Uterus (tissue), 4 donors: ENCODE measurements around the gene QRSL1. TPM values are rescaled to one million over a fixed set of nuclear protein-coding genes. Genes with fewer than 3 reads are reported as not detected.

ENCODE experiments used
- DNase-seq, 2 donors: peaks; one replicate each; pipeline ENCODE4 v3.0.0-alpha.2; 2019 to 2020
- H3K27ac ChIP-seq, 2 donors: fragments of 200-600 bp; sonication (generic); 1 replicate in 1 of 2; 2 replicates in 1 of 2; pipeline ENCODE4 v1.5.1; 2016 to 2018
- H3K27me3 ChIP-seq, 2 donors: fragments of 200-600 bp; sonication (generic); one replicate each; pipeline ENCODE4 v1.5.1; 2018 to 2019; ENCODE audit warnings: control low read depth in 1 of 2
- H3K36me3 ChIP-seq, 2 donors: fragments of 200-600 bp; sonication (generic); one replicate each; pipeline ENCODE4 v1.5.1; 2019; ENCODE audit warnings: control low read depth in 1 of 2
- H3K4me1 ChIP-seq, 2 donors: fragments of 200-600 bp; sonication (generic); one replicate each; pipeline ENCODE4 v1.5.1; 2018 to 2019; ENCODE audit warnings: control low read depth in 1 of 2
- H3K4me3 ChIP-seq, 2 donors: fragments of 200-600 bp; sonication (generic); 1 replicate in 1 of 2; 2 replicates in 1 of 2; pipeline ENCODE4 v1.5.1; 2018 to 2019; ENCODE audit warnings: mild to moderate bottlenecking in 1 of 2
- H3K9me3 ChIP-seq, 2 donors: fragments of 200-600 bp; sonication (generic); one replicate each; pipeline ENCODE4 v1.5.1; 2019; ENCODE audit warnings: control low read depth in 1 of 2
- CTCF ChIP-seq, 4 experiments: fragments of 200-600 bp in 2 of 4; fragments of 450-650 bp in 2 of 4; sonication (generic) in 2 of 4; IDR thresholded peaks; one replicate each; pipeline ENCODE4 v1.5.1; 2016 to 2019; ENCODE audit warnings: antibody characterized with exemption in 4 of 4, mild to moderate bottlenecking in 2 of 4, moderate library complexity in 1 of 4
- POLR2A ChIP-seq, 2 donors: fragments of 450-650 bp; IDR thresholded peaks; one replicate each; pipeline ENCODE4 v1.6.1; 2016; ENCODE audit warnings: antibody characterized with exemption in 2 of 2, mild to moderate bottlenecking in 1 of 2, moderate library complexity in 1 of 2
- intact Hi-C: fragments of 100-400 bp; cut with DNase I; formaldehyde crosslinking; loops from one replicate; pipeline ENCODE4 v1.15.1; 2023; ENCODE audit warnings: low total_unique reads
- total RNA-seq, 4 donors: library from RNA; depleted of rRNA in 3 of 4; stranded (reverse); fragments of >200 nt in 3 of 4; gene quantifications; one replicate each; pipeline versions ENCODE4 v1.1.0 to v1.2.4, GENCODE V29; 2014 to 2023
- donor health status: DM: yes; HTN: yes; CAD: no.

The QRSL1 gene
- total RNA-seq, 4 donors from 2014 or later, result 10.9 to 22.0 (median 13.3) TPM

DNA sequence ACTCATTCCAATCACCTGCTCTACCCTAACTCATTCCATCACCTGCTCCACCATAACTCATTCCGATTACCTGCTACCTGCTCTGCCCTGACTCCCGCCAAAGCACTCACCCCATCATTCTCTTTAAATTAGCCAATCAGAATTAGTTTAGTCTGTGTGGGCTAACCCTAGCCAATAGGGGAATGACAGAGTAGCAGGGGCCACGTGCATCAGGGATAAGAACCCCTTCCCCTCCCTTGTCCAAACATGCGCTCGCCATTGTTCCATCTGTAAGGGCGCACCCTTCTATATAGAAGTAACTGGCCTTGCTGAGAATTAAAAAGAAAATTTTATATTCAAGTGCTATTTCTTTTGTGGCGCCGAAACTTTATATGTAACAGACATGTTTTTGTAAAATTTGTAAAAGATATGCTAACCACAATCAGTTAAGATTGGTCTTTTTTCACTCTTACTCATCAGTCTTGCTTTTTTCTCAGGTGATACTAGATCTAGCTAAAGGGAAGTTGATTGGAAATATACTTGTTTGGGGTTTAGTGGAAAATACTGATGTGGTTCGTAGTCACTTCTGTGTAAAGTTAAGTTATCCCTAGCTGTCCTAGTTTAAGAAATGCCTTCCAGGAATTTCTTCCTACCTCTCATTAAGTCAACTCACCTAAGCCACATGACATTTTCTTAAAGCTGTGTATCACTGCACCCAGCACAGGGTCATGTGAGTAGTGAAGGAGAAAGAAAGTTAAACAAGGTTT is 16.5 kb upstream of the QRSL1 start:
- Histone ChIP-seq H3K27me3 (no peaks in the 10 kb centered on the region), H3K4me1 (no peaks in the 10 kb centered on the region), H3K36me3 (no peaks in the 10 kb centered on the region), H3K27ac (no peak overlapping the region), H3K4me3 (no peak overlapping the region), H3K9me3 (no peaks in the 10 kb centered on the region)
- intact Hi-C loops, result no loop called here
- TF ChIP-seq POLR2A (IDR thresholded peaks at IDR 0.05) (no peak), CTCF (IDR thresholded peaks at IDR 0.05) (no peak)
- DNase-seq, result no peak

GRCh38 chr6:106613590-106613989 is 15.8 kb upstream of the QRSL1 start:
- Histone ChIP-seq H3K27ac (no peak overlapping the region), H3K4me1 (no peaks in the 10 kb centered on the region), H3K9me3 (no peaks in the 10 kb centered on the region), H3K36me3 (no peaks in the 10 kb centered on the region), H3K4me3 (no peak overlapping the region), H3K27me3 (no peaks in the 10 kb centered on the region)
- intact Hi-C loops, result no loop called here
- no peak for DNase-seq
- TF ChIP-seq POLR2A (IDR thresholded peaks at IDR 0.05) (no peak), CTCF (IDR thresholded peaks at IDR 0.05) (no peak)

DNA sequence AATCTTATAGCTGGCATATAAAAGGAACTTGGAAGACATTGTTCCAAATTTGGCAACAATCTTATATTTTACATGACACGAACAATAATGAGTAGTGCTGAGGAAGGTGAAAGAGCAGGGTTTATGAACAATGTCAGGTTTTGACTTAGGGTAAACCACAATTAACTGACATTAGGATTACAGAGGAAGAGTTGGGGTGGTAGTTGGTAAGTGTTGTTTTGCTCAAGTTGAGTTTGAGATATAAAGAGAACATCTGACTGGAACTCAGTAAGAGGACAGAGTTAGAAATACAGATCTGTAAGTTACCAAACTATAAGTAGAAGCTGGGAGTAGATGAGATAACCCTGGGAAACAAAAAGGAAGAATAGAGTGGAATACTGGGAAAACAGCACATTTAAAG is 15.2 kb upstream of the QRSL1 start:
- Histone ChIP-seq H3K36me3 (no peaks in the 10 kb centered on the region), H3K4me1 (no peaks in the 10 kb centered on the region), H3K27ac (no peak overlapping the region), H3K27me3 (no peaks in the 10 kb centered on the region), H3K9me3 (no peaks in the 10 kb centered on the region), H3K4me3 (no peak overlapping the region)
- TF ChIP-seq CTCF (IDR thresholded peaks at IDR 0.05) (no peak), POLR2A (IDR thresholded peaks at IDR 0.05) (no peak)
- intact Hi-C loops, result no loop called here
- no peak for DNase-seq

- DNase-seq, result no peak
- H3K27ac ChIP-seq, result no peak overlapping the region
- no peak overlapping the region for H3K4me3 ChIP-seq
- H3K9me3 ChIP-seq, result no peaks in the 10 kb centered on the region
- H3K36me3 ChIP-seq, result no peaks in the 10 kb centered on the region
- no peaks in the 10 kb centered on the region for H3K4me1 ChIP-seq
- TF ChIP-seq POLR2A (IDR thresholded peaks at IDR 0.05), result no peak
- TF ChIP-seq CTCF (IDR thresholded peaks at IDR 0.05), result no peak
- H3K27me3 ChIP-seq, result no peaks in the 10 kb centered on the region
- intact Hi-C loops, result no loop called here
These were observed 14.7 kb upstream of the QRSL1 start for GRCh38 chr6:106614592-106615257.

DNA sequence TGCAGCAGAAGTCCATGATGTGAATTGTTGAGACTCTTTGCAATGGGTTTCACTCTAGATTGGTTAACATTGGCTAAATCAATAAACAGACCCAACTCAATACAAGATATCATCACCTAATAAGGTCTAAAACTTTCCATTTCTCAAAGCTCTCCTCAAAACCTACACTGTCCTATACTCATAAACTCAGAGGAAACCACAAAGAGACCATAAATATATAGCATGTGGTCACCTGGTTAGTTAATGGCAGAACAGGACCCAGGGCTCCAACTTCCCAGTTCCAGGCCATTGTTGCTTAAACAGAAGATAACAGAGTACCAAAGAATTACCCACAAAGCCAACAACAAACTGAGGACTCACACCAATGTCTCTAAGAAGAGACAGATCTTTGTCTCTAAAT is 12.1 kb upstream of the QRSL1 start:
- H3K27me3 ChIP-seq, result no peaks in the 10 kb centered on the region
- H3K9me3 ChIP-seq, result no peaks in the 10 kb centered on the region
- no peaks in the 10 kb centered on the region for H3K4me1 ChIP-seq
- TF ChIP-seq CTCF (IDR thresholded peaks at IDR 0.05) (no peak), POLR2A (IDR thresholded peaks at IDR 0.05) (no peak)
- no peaks in the 10 kb centered on the region for H3K36me3 ChIP-seq
- no peak for DNase-seq
- H3K27ac ChIP-seq, result no peak overlapping the region
- no peak overlapping the region for H3K4me3 ChIP-seq
- intact Hi-C loops, result no loop called here
